Chondrocyte (in vitro differentiated cells): ENCODE measurements around the gene ROBO2. TPM values are rescaled to one million over a fixed set of nuclear protein-coding genes. Genes with fewer than 3 reads are reported as not detected.

Source experiments
- DNase-seq: peaks from one replicate; pipeline ENCODE4 v3.0.0; 2021; ENCODE audit warnings: mixed read lengths, low spot score
- H3K27ac Mint-ChIP-seq: one replicate; pipeline ENCODE4 v1.8.0; 2021; ENCODE audit warnings: mild to moderate bottlenecking, moderate library complexity, mixed read lengths; ENCODE audit not compliant: unreplicated experiment
- H3K27me3 Mint-ChIP-seq: 2 replicates; pipeline ENCODE4 v1.8.0; 2021; ENCODE audit warnings: low read depth, mixed read lengths
- H3K36me3 Mint-ChIP-seq: 2 replicates; pipeline ENCODE4 v1.8.0; 2021; ENCODE audit warnings: low read depth, mixed read lengths
- H3K4me1 Mint-ChIP-seq: 2 replicates; pipeline ENCODE4 v1.8.0; 2021; ENCODE audit warnings: low read depth, mild to moderate bottlenecking, mixed read lengths
- H3K4me3 Mint-ChIP-seq: one replicate; pipeline ENCODE4 v1.8.0; 2021; ENCODE audit warnings: mild to moderate bottlenecking, moderate library complexity, mixed read lengths; ENCODE audit not compliant: unreplicated experiment
- H3K9me3 Mint-ChIP-seq: 2 replicates; pipeline ENCODE4 v1.8.0; 2021; ENCODE audit warnings: low read depth, mixed read lengths
- CTCF ChIP-seq: fragments of 200-600 bp; sonication (generic); IDR thresholded peaks from 2 replicates; pipeline ENCODE4 v1.5.0; 2021; ENCODE audit warnings: antibody characterized with exemption, mild to moderate bottlenecking, moderate library complexity
- total RNA-seq: library from RNA; stranded (reverse); gene quantifications from 3 replicates; pipeline ENCODE4 v1.2.1, GENCODE V29; 2021

ROBO2 gene
- total RNA-seq, 1 donor from 2014 or later = 1.7 TPM

GRCh38 chr3:77370413-77370812, 330.5 kb downstream of the ROBO2 start:
- no peaks in the 10 kb centered on the region for H3K9me3 Mint-ChIP-seq
- no peak for DNase-seq
- no peak overlapping the region for H3K4me3 Mint-ChIP-seq
- TF ChIP-seq CTCF = no peak
- H3K27ac Mint-ChIP-seq = no peak overlapping the region
- no peaks in the 10 kb centered on the region for H3K36me3 Mint-ChIP-seq
- H3K27me3 Mint-ChIP-seq = no peaks in the 10 kb centered on the region
- peaks cover 8% of the 10 kb centered on the region for H3K4me1 Mint-ChIP-seq

- Mint-ChIP-seq H3K9me3 (no peaks in the 10 kb centered on the region), H3K36me3 (no peaks in the 10 kb centered on the region), H3K4me1 (peaks cover 8% of the 10 kb centered on the region), H3K27me3 (no peaks in the 10 kb centered on the region), H3K4me3 (no peak overlapping the region), H3K27ac (no peak overlapping the region)
- no peak for TF ChIP-seq CTCF
- DNase-seq = no peak
Observed at GRCh38 chr3:77372018-77372417, 332.1 kb downstream of the ROBO2 start.

GRCh38 chr3:77372634-77373346, 332.9 kb downstream of the ROBO2 start:
- TF ChIP-seq CTCF = no peak
- no peak for DNase-seq
- no peak overlapping the region for H3K4me3 Mint-ChIP-seq
- H3K27me3 Mint-ChIP-seq = no peaks in the 10 kb centered on the region
- no peak overlapping the region for H3K27ac Mint-ChIP-seq
- no peaks in the 10 kb centered on the region for H3K9me3 Mint-ChIP-seq
- no peaks in the 10 kb centered on the region for H3K36me3 Mint-ChIP-seq
- peaks cover 8% of the 10 kb centered on the region for H3K4me1 Mint-ChIP-seq

GRCh38 chr3:77373619-77374018, 333.7 kb downstream of the ROBO2 start:
- no peak for TF ChIP-seq CTCF
- H3K36me3 Mint-ChIP-seq = no peaks in the 10 kb centered on the region
- H3K4me3 Mint-ChIP-seq = no peak overlapping the region
- H3K27me3 Mint-ChIP-seq = no peaks in the 10 kb centered on the region
- DNase-seq = no peak
- H3K9me3 Mint-ChIP-seq = no peaks in the 10 kb centered on the region
- peaks cover 8% of the 10 kb centered on the region for H3K4me1 Mint-ChIP-seq
- H3K27ac Mint-ChIP-seq = no peak overlapping the region

GRCh38 chr3:77376511-77376910, 336.6 kb downstream of the ROBO2 start:
- no peak for DNase-seq
- Mint-ChIP-seq H3K9me3 (no peaks in the 10 kb centered on the region), H3K27me3 (no peaks in the 10 kb centered on the region), H3K4me1 (peaks cover 2% of the 10 kb centered on the region), H3K4me3 (no peak overlapping the region), H3K36me3 (no peaks in the 10 kb centered on the region), H3K27ac (no peak overlapping the region)
- no peak for TF ChIP-seq CTCF
